ENCODE data around the gene RPL29. TPM values are rescaled to one million over a fixed set of nuclear protein-coding genes. Genes with fewer than 3 reads are reported as not detected.

The RPL29 gene
- total RNA-seq, 1 donor from 2014 or later: 1,471 TPM

DNA sequence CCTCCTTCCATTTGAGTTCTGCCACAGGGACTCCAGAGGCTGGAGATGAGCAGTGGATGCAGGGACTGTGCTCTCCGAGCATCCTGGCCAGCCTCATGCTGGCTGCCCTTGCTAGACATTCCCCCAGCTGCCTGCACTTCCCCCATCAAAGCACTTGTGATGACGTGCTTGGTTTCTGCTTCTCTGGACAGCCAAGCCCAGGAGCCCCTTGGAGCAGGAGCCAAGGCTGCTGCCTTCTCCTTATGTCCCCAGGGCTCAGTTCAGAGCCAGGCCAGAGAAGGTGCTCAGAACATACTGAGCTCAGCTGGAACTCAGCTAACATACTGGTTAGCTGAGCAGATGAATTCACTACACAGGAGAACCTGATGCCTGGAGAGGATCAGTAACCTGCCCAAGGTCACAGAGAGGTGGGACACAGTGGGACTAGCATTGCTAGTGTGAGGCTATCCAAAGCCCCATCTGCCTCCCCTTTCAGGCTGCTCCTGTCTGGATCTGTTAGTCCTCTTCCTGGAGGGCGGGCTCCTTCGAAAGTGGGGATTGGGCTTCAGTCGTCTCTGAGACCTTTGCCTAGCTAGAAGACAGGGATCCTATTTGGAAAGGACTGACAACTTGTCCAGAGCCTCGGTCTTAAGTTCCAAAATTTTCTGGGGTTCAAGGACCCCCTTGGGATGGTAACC is 32.7 kb downstream of the RPL29 start:
- H3K4me1 Mint-ChIP-seq: peaks cover 51% of the 10 kb centered on the region
- no peaks in the 10 kb centered on the region for H3K9me3 Mint-ChIP-seq
- no peak overlapping the region for H3K27ac Mint-ChIP-seq (ENCODE audit: unreplicated experiment)
- H3K36me3 Mint-ChIP-seq (ENCODE audit: low read depth): peaks cover 4% of the 10 kb centered on the region
- DNase-seq (ENCODE audit: low read depth, low spot score): no peak
- TF ChIP-seq, protein P1, sequence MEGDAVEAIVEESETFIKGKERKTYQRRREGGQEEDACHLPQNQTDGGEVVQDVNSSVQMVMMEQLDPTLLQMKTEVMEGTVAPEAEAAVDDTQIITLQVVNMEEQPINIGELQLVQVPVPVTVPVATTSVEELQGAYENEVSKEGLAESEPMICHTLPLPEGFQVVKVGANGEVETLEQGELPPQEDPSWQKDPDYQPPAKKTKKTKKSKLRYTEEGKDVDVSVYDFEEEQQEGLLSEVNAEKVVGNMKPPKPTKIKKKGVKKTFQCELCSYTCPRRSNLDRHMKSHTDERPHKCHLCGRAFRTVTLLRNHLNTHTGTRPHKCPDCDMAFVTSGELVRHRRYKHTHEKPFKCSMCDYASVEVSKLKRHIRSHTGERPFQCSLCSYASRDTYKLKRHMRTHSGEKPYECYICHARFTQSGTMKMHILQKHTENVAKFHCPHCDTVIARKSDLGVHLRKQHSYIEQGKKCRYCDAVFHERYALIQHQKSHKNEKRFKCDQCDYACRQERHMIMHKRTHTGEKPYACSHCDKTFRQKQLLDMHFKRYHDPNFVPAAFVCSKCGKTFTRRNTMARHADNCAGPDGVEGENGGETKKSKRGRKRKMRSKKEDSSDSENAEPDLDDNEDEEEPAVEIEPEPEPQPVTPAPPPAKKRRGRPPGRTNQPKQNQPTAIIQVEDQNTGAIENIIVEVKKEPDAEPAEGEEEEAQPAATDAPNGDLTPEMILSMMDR (conservative IDR thresholded peaks at IDR 0.05): no peak
- no peak overlapping the region for H3K4me3 Mint-ChIP-seq
- no peaks in the 10 kb centered on the region for H3K27me3 Mint-ChIP-seq (ENCODE audit: low read depth)

DNA sequence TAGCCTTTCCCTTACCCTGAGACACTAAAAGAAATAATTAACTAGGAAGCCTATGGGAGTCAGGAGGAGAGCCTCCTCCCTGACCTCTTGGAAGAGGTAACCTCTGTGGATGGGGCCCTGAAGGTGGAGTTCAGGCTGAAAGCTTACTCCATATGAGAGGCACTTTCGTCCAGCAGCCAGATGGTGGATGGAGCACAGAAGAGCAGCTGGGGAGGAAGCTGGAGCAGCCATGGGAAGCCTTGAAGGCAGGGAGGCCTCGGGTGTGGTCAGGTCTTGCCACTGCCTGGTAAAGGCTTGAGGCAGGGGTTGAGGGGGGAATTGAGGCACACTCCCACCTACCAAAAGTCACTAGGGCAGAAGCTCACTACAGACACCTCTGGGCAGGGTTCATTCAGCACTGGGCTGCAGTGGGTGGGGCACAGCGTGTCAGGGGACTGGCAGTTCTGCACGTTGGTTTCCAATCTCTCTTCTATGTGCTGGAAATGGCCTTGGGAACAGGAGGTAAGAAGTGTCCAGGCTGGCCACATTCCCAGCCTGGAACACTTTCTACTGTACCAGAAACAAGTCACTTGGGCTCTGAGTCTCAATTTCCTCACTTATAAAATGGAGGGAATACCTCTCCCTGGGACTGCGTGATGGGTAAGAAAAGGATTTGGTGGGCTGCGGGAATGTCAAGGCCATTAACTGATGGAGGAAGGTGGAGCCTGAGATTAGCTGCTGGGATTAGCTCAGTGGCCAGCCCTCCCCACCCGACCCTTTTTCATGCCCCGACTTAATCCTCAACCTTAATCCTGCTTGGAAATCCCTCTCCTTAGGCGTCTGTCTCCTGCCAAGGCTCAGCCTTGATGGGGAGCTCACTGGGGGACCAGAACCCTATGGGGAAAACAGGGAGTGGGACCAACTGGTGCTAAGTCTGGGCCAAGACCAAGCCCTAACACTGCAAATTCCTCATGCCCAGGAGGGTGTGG is 33.8 kb downstream of the RPL29 start:
- Mint-ChIP-seq H3K27ac (ENCODE audit: unreplicated experiment) (peak overlapping the region; percentile 44), H3K27me3 (ENCODE audit: low read depth) (peaks cover under 1% of the 10 kb centered on the region), H3K9me3 (no peaks in the 10 kb centered on the region), H3K4me3 (peak overlapping the region; percentile 71), H3K36me3 (ENCODE audit: low read depth) (peaks cover 4% of the 10 kb centered on the region), H3K4me1 (peaks cover 49% of the 10 kb centered on the region)
- TF ChIP-seq, protein P1 (conservative IDR thresholded peaks at IDR 0.05): no peak
- DNase-seq (ENCODE audit: low read depth, low spot score): no peak

DNA sequence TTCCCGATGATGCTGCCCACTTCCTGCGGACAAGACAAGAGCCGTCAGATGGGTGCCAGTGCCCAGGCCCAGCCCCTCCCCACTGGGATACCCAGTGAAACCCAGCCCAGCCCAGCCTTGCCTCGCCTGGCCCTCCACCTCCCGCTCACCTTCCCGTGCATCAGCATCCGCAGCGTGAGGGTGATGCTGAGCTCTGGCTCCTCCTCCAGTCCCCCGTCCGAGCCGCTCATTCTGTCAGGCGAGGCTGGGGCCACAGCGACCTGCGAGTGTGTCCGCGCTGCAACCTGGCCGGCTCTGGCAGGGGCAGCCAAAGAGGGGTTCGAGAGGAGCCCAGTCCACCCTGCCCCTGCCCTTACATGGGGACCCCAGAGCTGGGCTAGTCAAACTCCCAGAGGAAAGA is 34.7 kb downstream of the RPL29 start:
- H3K4me1 Mint-ChIP-seq: peaks cover 41% of the 10 kb centered on the region
- no peak for DNase-seq (ENCODE audit: low read depth, low spot score)
- peaks cover 5% of the 10 kb centered on the region for H3K27me3 Mint-ChIP-seq (ENCODE audit: low read depth)
- no peaks in the 10 kb centered on the region for H3K9me3 Mint-ChIP-seq
- peak overlapping the region; percentile 44 for H3K27ac Mint-ChIP-seq (ENCODE audit: unreplicated experiment)
- TF ChIP-seq, protein P1 (conservative IDR thresholded peaks at IDR 0.05): no peak
- H3K36me3 Mint-ChIP-seq (ENCODE audit: low read depth): peaks cover 4% of the 10 kb centered on the region
- H3K4me3 Mint-ChIP-seq: peak overlapping the region; percentile 71

DNA sequence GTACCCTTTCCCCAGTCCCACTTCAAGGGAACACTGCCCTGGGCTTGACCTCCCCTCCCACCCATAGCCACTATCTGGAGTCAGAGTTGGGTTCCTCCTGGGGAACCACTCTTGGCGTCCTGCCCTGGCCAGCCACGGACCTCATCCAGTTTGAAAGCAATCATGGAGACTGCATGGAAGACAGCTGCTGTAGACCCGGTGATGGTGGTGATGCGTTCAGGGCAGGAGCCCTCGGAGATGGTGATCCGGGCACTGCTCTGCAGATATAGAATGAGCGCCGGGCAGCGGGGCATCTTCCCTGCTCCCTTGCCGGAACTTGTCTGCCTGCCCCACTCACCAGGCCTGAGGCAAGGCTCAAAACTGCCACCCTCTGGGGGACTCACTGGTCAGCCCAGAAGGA is 35.3 kb downstream of the RPL29 start:
- no peak overlapping the region for H3K4me3 Mint-ChIP-seq
- H3K9me3 Mint-ChIP-seq: no peaks in the 10 kb centered on the region
- peaks cover 35% of the 10 kb centered on the region for H3K4me1 Mint-ChIP-seq
- H3K36me3 Mint-ChIP-seq (ENCODE audit: low read depth): peaks cover 4% of the 10 kb centered on the region
- TF ChIP-seq, protein P1 (conservative IDR thresholded peaks at IDR 0.05): no peak
- H3K27ac Mint-ChIP-seq (ENCODE audit: unreplicated experiment): no peak overlapping the region
- DNase-seq (ENCODE audit: low read depth, low spot score): no peak
- H3K27me3 Mint-ChIP-seq (ENCODE audit: low read depth): peaks cover 5% of the 10 kb centered on the region

DNA sequence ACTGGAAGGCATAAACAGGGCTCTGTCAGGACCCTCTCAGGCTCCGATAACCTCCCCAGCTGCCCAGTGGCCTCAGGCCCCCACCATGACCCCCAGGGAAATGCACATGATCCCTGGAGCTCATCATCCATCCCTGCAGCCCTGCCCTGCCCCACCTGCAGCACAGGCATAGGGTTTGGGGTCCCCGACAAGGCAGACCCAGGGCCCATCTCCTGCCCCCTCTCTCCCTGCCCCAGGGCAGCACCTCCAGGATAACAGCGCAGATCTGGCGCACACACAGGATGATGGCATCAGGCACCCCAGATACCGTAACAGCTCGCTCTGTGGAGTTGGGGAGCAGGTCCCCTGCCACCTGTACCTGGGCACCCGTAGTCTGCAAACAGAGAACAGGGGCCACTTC is 36.0 kb downstream of the RPL29 start:
- H3K4me1 Mint-ChIP-seq: peaks cover 28% of the 10 kb centered on the region
- peaks cover 4% of the 10 kb centered on the region for H3K36me3 Mint-ChIP-seq (ENCODE audit: low read depth)
- no peak overlapping the region for H3K4me3 Mint-ChIP-seq
- peaks cover 10% of the 10 kb centered on the region for H3K27me3 Mint-ChIP-seq (ENCODE audit: low read depth)
- no peak for DNase-seq (ENCODE audit: low read depth, low spot score)
- H3K27ac Mint-ChIP-seq (ENCODE audit: unreplicated experiment): no peak overlapping the region
- H3K9me3 Mint-ChIP-seq: no peaks in the 10 kb centered on the region
- TF ChIP-seq, protein P1 (conservative IDR thresholded peaks at IDR 0.05): no peak

All from neural crest cell (in vitro differentiated cells).